Left cardiac atrium (tissue), 2 donors: ENCODE data around the gene BCAP31. TPM values are rescaled to one million over a fixed set of nuclear protein-coding genes. Genes with fewer than 3 reads are reported as not detected.

Experiments used
- total RNA-seq, 2 donors: library from RNA; stranded (reverse); fragmentation: NEBNext Ultra II Directional; extraction: Animal tissue kit (Norgen Biotek cat#: 25700); gene quantifications; one replicate each; pipeline ENCODE4 v1.2.1, GENCODE V29; 2021
- donor health status: DM: no; HTN: yes; CAD: no; lungs with severe emphysema.
- donor health status: DM: yes; HTN: yes; CAD: no.

BCAP31 gene
- total RNA-seq, 2 donors from 2014 or later: 123 to 159 TPM

Other genes starting within 250 kb of the BCAP31 start
- gene BGN, start 229.4 kb downstream of the BCAP31 start, total RNA-seq: 100 to 1,000 TPM in 1 of 2 donors, 10 to 100 TPM in 1; 96.0 to 193 TPM
- gene ATP2B3, start 206.7 kb downstream of the BCAP31 start, total RNA-seq: under 1 TPM in 1 of 2 donors, not detected in 1; 0.10 TPM
- 10 to 100 TPM; 31.4 to 31.8 TPM for gene CCNQ, start 125.2 kb downstream of the BCAP31 start, total RNA-seq
- gene DUSP9, start 77.2 kb downstream of the BCAP31 start, total RNA-seq: not detected
- 10 to 100 TPM in 1 of 2 donors, 1 to 10 TPM in 1; 9.7 to 14.6 TPM for gene PNCK, start 50.6 kb downstream of the BCAP31 start, total RNA-seq
- gene SLC6A8, start 36.5 kb downstream of the BCAP31 start, total RNA-seq: 100 to 1,000 TPM; 107 to 134 TPM
- gene ABCD1, start 469 bp upstream of the BCAP31 start, total RNA-seq: 10 to 100 TPM; 11.5 to 15.0 TPM
- 1 to 10 TPM; 5.9 to 7.1 TPM for gene PLXNB3, start 39.9 kb upstream of the BCAP31 start, total RNA-seq
- 10 to 100 TPM; 24.1 to 25.8 TPM for gene SRPK3, start 56.7 kb upstream of the BCAP31 start, total RNA-seq
- gene IDH3G, start 70.0 kb upstream of the BCAP31 start, total RNA-seq: 10 to 100 TPM; 56.4 to 68.4 TPM
- 100 to 1,000 TPM; 180 to 183 TPM for gene SSR4, start 70.3 kb upstream of the BCAP31 start, total RNA-seq
- gene PDZD4, start 106.2 kb upstream of the BCAP31 start, total RNA-seq: 1 to 10 TPM; 4.0 to 4.3 TPM
- gene L1CAM, start 161.8 kb upstream of the BCAP31 start, total RNA-seq: 1 to 10 TPM; 4.3 to 9.2 TPM
- 1 to 10 TPM; 3.7 to 3.8 TPM for gene AVPR2, start 180.3 kb upstream of the BCAP31 start, total RNA-seq
- gene ARHGAP4, start 201.9 kb upstream of the BCAP31 start, total RNA-seq: 10 to 100 TPM; 19.3 to 20.4 TPM
- 10 to 100 TPM; 67.4 to 81.4 TPM for gene NAA10, start 210.7 kb upstream of the BCAP31 start, total RNA-seq
- gene RENBP, start 220.3 kb upstream of the BCAP31 start, total RNA-seq: 10 to 100 TPM; 14.7 to 14.8 TPM
- 10 to 100 TPM; 30.4 to 35.7 TPM for gene HCFC1, start 247.4 kb upstream of the BCAP31 start, total RNA-seq
- 1 to 10 TPM; 7.7 to 9.2 TPM for gene TMEM187, start 248.4 kb upstream of the BCAP31 start, total RNA-seq